Cardiac fibroblast (primary cell): ENCODE results near the gene VEGFA.

Experiments
- DNase-seq, 2 donors: peaks; one replicate each; pipeline versions ENCODE4 v3.0.0 to v3.0.0-alpha.2; 2010; ENCODE audit warnings: low read depth in 2 of 2
- H3K4me3 ChIP-seq, 2 donors: replicated peaks in 1 of 2; 1 replicate in 1 of 2; 2 replicates in 1 of 2; pipeline ENCODE4 v1.5.1; 2011; ENCODE audit warnings: low read depth in 2 of 2, low read length in 2 of 2, mild to moderate bottlenecking in 2 of 2, moderate library complexity in 1 of 2
- TF ChIP-seq, protein P1 (sequence below): IDR thresholded peaks from one replicate; pipeline ENCODE4 v1.5.1; 2011; ENCODE audit warnings: low read depth, mild to moderate bottlenecking, low read length, inconsistent platforms

VEGFA gene

DNA sequence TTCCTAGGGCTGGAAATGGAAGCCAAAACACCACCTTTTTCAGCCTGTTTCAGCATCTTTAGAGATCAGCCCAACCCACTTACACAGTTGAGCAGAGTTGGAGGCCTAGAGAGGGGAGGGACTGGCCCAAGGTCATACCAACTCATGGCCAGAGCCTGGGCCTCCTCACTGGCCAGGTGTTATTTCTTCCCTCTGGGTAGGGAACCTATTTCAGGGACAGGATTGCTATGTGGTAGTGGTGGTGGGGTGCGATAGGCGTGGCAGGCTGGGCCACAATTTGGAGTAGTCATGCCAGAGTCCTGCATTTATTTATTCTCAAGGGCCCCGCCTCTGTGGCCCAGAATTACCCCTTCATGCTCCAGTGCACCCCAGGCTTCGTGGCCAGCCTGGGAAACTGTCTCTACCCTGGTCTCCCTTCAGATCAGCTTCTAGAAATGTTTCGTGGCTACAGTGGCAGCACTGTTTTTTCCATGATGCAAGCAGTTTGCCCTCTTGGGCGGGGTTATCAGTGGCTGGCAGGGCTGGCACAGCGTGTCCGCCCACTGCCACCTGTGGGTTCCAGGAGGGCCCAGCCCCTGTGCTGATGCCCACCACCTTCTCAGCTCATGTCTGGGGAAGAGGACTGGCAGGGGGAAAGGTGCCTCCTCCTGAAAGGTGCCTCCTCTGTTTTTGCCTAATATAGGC is 6.2 kb downstream of the VEGFA start:
- DNase-seq, result no peak
- TF ChIP-seq, protein P1, sequence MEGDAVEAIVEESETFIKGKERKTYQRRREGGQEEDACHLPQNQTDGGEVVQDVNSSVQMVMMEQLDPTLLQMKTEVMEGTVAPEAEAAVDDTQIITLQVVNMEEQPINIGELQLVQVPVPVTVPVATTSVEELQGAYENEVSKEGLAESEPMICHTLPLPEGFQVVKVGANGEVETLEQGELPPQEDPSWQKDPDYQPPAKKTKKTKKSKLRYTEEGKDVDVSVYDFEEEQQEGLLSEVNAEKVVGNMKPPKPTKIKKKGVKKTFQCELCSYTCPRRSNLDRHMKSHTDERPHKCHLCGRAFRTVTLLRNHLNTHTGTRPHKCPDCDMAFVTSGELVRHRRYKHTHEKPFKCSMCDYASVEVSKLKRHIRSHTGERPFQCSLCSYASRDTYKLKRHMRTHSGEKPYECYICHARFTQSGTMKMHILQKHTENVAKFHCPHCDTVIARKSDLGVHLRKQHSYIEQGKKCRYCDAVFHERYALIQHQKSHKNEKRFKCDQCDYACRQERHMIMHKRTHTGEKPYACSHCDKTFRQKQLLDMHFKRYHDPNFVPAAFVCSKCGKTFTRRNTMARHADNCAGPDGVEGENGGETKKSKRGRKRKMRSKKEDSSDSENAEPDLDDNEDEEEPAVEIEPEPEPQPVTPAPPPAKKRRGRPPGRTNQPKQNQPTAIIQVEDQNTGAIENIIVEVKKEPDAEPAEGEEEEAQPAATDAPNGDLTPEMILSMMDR, result no peak
- H3K4me3 ChIP-seq, result no peak overlapping the region

DNA sequence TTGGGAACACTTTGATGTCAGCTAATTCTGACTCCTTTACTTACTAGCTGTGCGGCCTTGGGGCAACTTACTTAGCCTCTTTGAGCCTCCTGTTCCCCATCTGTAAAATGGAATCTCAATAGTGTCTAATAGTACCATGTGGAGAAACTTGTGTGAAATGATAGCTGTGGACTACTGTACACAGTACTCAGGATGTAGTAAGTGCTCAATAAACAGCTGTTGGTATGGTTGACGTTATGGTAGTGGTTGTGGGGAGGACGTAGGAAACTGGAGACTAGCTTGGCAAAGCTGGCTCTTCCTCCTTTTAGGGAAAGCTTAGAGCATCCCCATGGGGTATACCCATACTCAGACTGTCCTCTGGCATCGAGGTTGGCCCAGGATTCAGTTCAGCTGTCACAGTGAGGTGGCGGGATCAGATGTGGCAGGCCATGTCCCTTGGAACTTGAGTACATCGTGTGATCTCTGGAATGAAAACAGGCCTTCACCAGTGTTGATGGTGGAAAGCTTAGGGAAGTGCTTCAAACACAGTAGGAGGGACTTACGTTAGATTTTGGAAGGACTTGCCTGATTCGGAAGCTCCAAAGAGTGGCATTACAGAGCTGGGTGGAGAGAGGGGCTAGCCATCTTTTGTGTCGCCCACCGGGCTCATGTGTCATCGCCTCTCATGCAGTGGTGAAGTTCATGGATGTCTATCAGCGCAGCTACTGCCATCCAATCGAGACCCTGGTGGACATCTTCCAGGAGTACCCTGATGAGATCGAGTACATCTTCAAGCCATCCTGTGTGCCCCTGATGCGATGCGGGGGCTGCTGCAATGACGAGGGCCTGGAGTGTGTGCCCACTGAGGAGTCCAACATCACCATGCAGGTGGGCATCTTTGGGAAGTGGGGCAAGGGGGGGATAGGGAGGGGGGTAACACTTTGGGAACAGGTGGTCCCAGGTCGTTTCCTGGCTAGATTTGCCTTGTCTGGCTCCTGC is 7.1 kb downstream of the VEGFA start:
- H3K4me3 ChIP-seq, result no peak overlapping the region
- DNase-seq, result no peak
- TF ChIP-seq, protein P1, result no peak

GRCh38 chr6:43778131-43778855 is 8.3 kb downstream of the VEGFA start:
- no peak for DNase-seq
- TF ChIP-seq, protein P1, result no peak

GRCh38 chr6:43778976-43779851 is 9.2 kb downstream of the VEGFA start:
- TF ChIP-seq, protein P1, result no peak
- no peak overlapping the region for H3K4me3 ChIP-seq
- DNase-seq, result no peak

More at GRCh38 chr6:43778131-43778855, 8.3 kb downstream of the VEGFA start:
- H3K4me3 ChIP-seq, result no peak overlapping the region

GRCh38 chr6:43779852-43780236 is 9.8 kb downstream of the VEGFA start:
- peak in 1 of 2 donors; percentile 29 for DNase-seq
- H3K4me3 ChIP-seq, result no peak overlapping the region
- TF ChIP-seq, protein P1, result no peak

- TF ChIP-seq, protein P1, result no peak
Measured at GRCh38 chr6:43780293-43780692, 10.3 kb downstream of the VEGFA start.

More at GRCh38 chr6:43780293-43780692, 10.3 kb downstream of the VEGFA start:
- DNase-seq, result no peak
- H3K4me3 ChIP-seq, result no peak overlapping the region
